GM19025 (cell line): Measurements from ENCODE around the gene HAPLN1.
"Not testable (repeated sequence)": the region's sequence is repeated elsewhere in the genome, so short reads cannot be mapped to it uniquely, and the experiment has no call there.

Experiments used
- ATAC-seq: cut with Tn5 transposase; IDR thresholded peaks from one replicate; pipeline ENCODE4 v1.9.1; 2021; ENCODE audit warnings: mild to moderate bottlenecking, low read depth, moderate library complexity; ENCODE audit not compliant: unreplicated experiment

Gene HAPLN1

DNA sequence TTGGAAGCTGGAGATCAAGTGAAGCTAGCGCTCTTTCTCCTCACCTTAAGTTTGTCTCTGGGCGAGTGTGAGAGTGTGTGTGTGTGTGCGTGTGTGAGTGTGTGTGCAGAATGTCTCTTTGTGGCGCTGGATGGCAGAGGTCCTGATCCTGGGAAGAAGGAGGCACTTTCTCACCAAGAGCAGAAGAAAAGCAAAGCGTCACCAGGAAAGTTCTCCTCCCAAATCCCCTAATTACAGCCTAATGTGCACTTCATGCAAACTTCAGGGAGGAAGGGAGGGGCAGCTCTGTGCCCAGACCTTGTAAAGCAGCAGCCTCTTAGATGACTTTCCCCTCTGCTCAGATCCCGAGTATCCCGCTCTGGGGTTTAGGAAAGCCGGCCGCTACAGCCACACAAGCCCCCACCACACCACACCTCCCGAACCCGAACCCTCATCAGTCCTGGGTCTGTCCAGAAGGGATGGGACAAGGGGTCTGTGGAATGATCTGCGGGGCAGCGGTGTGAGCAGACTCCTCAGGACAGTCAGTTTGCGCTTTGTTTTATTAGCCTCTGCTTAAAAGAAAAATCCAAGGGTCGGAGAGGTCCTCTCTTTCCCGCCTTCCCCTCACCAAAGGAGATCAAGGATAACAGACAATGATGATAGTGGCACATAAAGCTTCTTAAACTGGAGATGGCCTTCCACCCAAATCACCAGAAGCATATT is at the start of gene HAPLN1:
TSS of gene HAPLN1 (minus strand) at position 20 of the 702 bp plus-strand sequence. CDS start 47,332 bp downstream, outside the sequence.
- no peak for ATAC-seq

DNA sequence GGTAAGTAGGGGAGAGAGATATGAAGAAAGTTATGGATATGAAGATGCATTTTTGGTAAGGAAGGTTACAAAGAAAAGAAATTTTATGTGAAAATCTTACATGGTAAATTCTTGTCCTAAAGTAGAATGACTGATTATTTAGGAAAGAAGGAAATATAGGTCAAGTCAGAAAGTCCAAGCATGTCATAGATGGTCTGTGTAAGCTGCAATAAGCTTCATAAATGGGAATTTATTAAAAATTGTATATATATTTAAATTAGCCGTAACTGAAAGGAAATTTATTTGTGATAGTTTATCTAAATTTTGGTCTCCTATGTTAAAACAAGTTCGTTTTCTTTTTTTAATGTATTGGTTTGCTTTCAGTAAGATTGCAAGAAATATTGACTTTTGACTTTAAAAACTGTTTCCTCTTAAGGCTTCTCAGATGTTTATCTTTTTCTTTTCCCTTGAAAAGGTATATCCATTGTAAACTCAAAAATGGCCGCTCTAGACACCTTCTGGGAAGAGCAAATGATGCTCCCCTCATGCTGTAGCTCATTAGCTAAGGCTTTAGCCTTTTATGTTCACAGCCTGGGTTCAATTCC is 46.8 kb upstream of the HAPLN1 start:
- no peak for ATAC-seq

DNA sequence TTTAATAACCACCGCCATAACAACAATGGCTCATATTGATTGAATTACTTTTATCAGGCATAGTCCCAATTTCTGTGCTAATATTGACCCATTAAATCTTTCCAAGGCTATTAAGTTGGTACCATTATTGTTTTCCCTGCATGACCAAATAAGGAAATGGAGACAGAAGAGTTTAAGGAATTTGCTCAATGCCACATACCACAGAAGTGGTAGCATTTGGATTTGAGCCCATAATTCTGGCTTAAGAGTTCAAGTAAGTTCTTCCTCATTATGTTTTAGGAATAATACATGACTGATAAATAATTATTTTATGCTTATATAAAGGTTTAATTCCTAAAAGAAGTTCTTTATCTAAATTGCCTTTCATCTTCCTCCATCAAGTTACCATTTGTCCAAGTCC is 43.4 kb upstream of the HAPLN1 start:
- no peak for ATAC-seq

GRCh38 chr5:83760579-83760978 is 39.9 kb upstream of the HAPLN1 start:
- ATAC-seq: no peak

- ATAC-seq: no peak
Observed at GRCh38 chr5:83752700-83753099, 32.0 kb upstream of the HAPLN1 start.

DNA sequence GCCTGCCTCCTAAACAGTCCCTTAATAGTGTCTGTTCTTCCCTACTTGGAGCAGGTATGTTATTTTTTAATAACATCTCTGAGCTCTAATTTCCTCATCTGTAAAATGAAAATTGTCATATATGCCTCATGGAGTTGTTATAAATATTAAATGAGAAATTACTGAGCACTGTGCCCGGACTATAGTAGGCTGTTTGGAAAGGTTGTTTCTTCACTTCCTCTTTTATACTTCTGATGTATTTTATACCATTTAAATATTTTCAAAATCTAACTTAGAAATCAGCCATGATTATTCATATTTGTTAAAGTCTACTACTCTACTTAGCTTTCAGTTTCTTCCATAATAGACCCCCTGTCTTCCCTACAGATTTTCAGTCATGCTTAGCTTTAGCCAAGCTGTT is 30.5 kb upstream of the HAPLN1 start:
- no peak for ATAC-seq

DNA sequence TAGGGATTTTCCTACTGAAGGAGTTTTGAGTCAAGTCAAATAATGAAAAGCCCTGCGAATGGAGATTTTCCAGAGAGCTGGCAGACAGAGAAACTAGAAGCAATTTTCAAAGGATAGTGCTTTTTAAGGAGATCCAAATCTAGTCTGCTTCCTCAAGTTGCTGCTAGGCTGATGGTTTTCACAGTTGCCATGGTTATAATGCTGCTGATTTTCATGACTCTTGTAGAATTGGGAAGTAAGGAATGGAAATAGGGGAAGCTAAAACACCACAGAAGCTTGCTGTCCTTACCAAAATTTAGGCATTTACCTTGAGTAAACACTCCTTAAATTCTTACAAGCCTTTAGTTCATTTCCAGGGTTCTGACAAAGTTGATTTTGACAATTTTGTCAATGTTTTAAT is 30.1 kb upstream of the HAPLN1 start:
- ATAC-seq: no peak

GRCh38 chr5:83745816-83746215 is 25.2 kb upstream of the HAPLN1 start:
- ATAC-seq: no peak

DNA sequence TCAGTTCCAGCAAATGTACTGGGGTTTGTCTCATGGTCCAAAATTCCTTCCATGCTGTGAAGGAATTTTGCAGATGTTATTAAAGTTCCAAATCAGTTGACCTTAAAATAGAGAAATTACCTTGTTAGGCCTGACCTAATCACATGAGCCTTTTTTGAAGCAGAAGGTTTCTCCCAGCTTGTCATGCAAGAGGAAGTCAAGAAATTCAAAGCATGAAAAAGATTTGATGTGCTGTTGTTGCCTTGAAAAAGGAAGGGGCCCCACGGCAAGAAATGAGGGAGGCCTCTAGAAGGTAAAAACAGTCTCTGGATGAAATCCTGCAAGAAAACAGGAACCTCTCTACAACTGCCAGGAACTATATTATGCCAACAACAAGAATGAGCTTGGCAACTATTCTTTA is 24.2 kb upstream of the HAPLN1 start:
- ATAC-seq: no peak

DNA sequence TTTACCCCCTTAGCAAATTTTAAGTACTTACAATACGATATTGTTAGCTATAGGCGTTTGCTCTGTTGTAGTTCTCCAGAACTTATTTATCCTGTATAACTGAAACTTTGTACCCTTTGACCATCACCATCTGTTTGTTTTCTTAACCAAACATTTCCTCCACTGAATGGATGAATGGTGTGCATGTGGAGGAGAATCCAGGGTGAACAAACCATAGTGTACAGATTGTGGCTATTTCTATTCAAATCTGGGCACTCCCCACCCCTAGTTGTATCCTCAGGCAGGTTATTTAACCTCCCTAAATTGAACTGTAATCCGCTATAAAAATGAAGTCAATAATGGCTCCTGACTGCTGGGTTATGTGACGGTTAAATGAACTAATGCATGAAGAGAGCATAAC is 21.4 kb upstream of the HAPLN1 start:
- ATAC-seq: no peak

GRCh38 chr5:83741571-83741970 is 20.9 kb upstream of the HAPLN1 start:
- ATAC-seq: no peak

GRCh38 chr5:83740741-83741140 is 20.1 kb upstream of the HAPLN1 start:
- peak; percentile 50 for ATAC-seq

DNA sequence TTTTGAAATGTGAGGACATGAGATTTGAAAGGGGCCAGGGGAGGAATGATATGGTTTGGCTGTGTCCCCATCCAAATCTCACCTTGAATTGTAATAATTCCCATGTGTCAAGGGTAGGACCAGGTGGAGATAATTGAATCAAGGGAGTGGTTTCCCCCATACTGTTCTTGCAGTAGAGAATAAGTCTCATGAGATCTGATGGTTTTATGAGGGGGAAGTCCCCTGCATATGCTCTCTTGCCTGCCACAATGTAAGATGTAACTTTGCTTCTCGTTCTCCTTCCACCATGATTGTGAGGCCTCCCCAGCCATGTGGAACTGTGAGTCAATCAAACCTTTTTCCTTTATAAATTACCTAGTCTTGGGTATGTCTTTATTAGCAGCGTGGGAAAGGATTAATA is 15.5 kb upstream of the HAPLN1 start:
- not testable (repeated sequence) for ATAC-seq

DNA sequence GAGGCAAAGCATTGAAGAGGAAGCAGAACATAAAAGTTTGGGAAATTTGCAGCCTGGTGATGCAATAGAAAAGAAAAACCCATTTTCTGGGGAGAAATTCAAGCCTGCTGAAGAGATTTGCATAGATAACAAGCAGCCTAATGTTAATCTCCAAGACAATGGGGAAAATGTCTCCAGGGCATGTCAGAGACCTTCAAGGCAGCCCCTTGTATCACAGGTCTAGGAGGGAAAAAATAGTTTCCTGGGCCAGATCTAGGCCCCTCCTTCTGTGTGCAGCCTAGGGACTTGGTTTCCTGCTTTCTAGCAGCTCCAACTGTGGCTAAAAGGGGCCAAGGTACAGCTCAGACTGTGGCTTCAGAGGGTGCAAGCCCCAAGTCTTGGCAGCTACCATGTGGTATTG is 14.4 kb upstream of the HAPLN1 start:
- not testable (repeated sequence) for ATAC-seq

DNA sequence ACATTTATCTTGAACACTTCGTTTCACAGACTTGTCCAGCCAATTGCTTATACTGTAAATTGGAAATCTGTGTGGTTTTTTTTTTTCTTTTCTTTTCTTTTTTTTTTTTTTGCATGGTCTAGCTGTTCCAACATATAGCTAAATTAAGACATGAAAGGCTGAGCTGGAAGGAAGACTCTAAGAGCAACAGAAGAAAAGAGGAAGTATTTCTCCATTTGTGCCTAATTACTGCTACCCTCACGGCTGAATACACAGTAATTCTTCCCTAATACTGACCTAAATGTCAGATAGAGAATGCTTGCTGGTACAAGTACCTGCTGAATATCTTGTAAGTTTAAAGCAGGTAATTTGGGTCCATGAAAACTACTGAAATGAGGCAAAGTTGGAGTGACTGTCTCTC is 11.0 kb upstream of the HAPLN1 start:
- ATAC-seq: no peak

- no peak for ATAC-seq
Observed at GRCh38 chr5:83729362-83729761, 8.7 kb upstream of the HAPLN1 start.

GRCh38 chr5:83726912-83727311 is 6.3 kb upstream of the HAPLN1 start:
- ATAC-seq: no peak

DNA sequence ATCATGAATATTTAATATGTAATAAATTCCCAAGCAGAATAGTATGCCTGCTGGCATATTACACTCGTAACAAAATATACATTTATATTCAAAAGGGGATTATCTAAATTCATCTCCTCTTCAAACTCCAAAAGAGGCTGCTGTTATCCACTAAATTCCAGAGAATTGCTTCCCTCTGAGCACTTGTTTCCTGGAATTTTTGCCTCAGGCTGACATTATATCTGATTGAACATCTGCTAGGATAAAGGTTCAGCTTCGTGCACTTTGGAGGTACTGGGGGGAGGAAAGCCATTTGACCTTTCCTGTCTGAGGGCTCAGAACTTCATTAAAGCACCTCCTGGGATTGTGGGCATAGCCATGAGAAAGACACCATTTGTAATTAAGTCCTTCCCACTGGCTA is 4.3 kb upstream of the HAPLN1 start:
- ATAC-seq: no peak

DNA sequence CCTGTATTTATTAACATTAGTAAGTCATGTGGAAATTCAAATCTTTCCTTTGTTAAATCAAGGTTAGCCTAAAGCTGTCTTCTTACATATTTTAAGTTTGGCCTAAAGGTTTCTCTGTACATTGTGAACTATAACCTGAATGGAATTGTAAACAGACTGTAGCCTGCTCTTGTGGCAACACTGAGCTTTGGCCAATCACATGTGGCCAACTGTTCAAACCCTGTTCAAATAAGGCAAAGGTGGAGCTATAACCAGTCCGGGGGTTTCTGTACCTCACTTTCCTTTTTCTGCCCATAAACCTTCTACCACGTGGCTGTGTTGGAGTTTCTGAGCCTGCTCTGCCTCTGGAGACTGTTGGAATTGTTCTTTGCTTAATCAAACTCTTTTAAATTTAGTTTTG is 3.3 kb upstream of the HAPLN1 start:
- no peak for ATAC-seq

- no peak for ATAC-seq
Observed at GRCh38 chr5:83723031-83723430, 2.4 kb upstream of the HAPLN1 start.

GRCh38 chr5:83721953-83722901 is 1.6 kb upstream of the HAPLN1 start:
- ATAC-seq: peak; percentile 49
